GM21576 (cell line): ENCODE data around the gene CPEB3.

Source experiments
- ATAC-seq: cut with Tn5 transposase; IDR thresholded peaks from one replicate; pipeline ENCODE4 v1.9.1; 2021; ENCODE audit warnings: mild to moderate bottlenecking, moderate library complexity; ENCODE audit not compliant: unreplicated experiment

Gene CPEB3

GRCh38 chr10:92268748-92269147, 22.1 kb downstream of the CPEB3 start:
- ATAC-seq, result no peak

GRCh38 chr10:92267343-92267742, 23.5 kb downstream of the CPEB3 start:
- no peak for ATAC-seq

GRCh38 chr10:92265687-92266258, 25.1 kb downstream of the CPEB3 start:
- no peak for ATAC-seq

GRCh38 chr10:92264249-92264648, 26.6 kb downstream of the CPEB3 start:
- no peak for ATAC-seq

GRCh38 chr10:92263396-92263795, 27.5 kb downstream of the CPEB3 start:
- ATAC-seq, result no peak

GRCh38 chr10:92248566-92248965, 42.3 kb downstream of the CPEB3 start:
- ATAC-seq, result no peak

- ATAC-seq, result no peak
Observed at GRCh38 chr10:92244796-92245195, 46.1 kb downstream of the CPEB3 start.

- no peak for ATAC-seq
Observed at GRCh38 chr10:92242910-92243671, 47.8 kb downstream of the CPEB3 start.

GRCh38 chr10:92242380-92242779, 48.5 kb downstream of the CPEB3 start:
- ATAC-seq, result no peak

GRCh38 chr10:92241501-92241900, 49.4 kb downstream of the CPEB3 start:
- ATAC-seq, result no peak

GRCh38 chr10:92241158-92241500, 49.7 kb downstream of the CPEB3 start:
- no peak for ATAC-seq

GRCh38 chr10:92240289-92241157, 50.4 kb downstream of the CPEB3 start:
- ATAC-seq, result peak; percentile 60

- ATAC-seq, result peak; percentile 30
Observed at GRCh38 chr10:92239600-92240288, 51.1 kb downstream of the CPEB3 start.

- ATAC-seq, result no peak
Observed at GRCh38 chr10:92239151-92239599, 51.7 kb downstream of the CPEB3 start.

GRCh38 chr10:92238586-92239098, 52.2 kb downstream of the CPEB3 start:
- no peak for ATAC-seq

GRCh38 chr10:92238054-92238585, 52.8 kb downstream of the CPEB3 start:
- no peak for ATAC-seq

- no peak for ATAC-seq
Observed at GRCh38 chr10:92231196-92231595, 59.7 kb downstream of the CPEB3 start.

GRCh38 chr10:92222603-92223262, 68.1 kb downstream of the CPEB3 start:
- ATAC-seq, result no peak

- ATAC-seq, result no peak
Observed at GRCh38 chr10:92219559-92219958, 71.3 kb downstream of the CPEB3 start.

GRCh38 chr10:92218569-92218968, 72.3 kb downstream of the CPEB3 start:
- no peak for ATAC-seq
